Nephron (organoid): Measurements from ENCODE around the gene DNAI4.
"Not testable (repeated sequence)": the region's sequence is repeated elsewhere in the genome, so short reads cannot be mapped to it uniquely, and the experiment has no call there.

Experiments used
- H3K27ac Mint-ChIP-seq, 3 experiments: 2 replicates each; pipeline ENCODE4 v1.8.0; 2020; ENCODE audit warnings: mixed read lengths in 3 of 3, mild to moderate bottlenecking in 2 of 3, moderate library complexity in 1 of 3
- H3K27me3 Mint-ChIP-seq: 2 replicates; pipeline ENCODE4 v1.8.0; 2021; ENCODE audit warnings: low read depth, mild to moderate bottlenecking, moderate library complexity, mixed read lengths
- H3K36me3 Mint-ChIP-seq: 2 replicates; pipeline ENCODE4 v1.8.0; 2020; ENCODE audit warnings: low read depth, mixed read lengths
- H3K4me1 Mint-ChIP-seq: 2 replicates; pipeline ENCODE4 v1.8.0; 2020; ENCODE audit warnings: mixed read lengths
- H3K4me3 Mint-ChIP-seq, 3 experiments: 2 replicates each; pipeline ENCODE4 v1.8.0; 2020; ENCODE audit warnings: mild to moderate bottlenecking in 3 of 3, mixed read lengths in 3 of 3, moderate library complexity in 2 of 3
- H3K9me3 Mint-ChIP-seq: 2 replicates; pipeline ENCODE4 v1.8.0; 2020; ENCODE audit warnings: mixed read lengths
- TF ChIP-seq, protein P1 (sequence below), 3 experiments: fragments of 200-600 bp; sonication (generic); IDR thresholded peaks; one replicate each; pipeline ENCODE4 v1.5.0; 2021; ENCODE audit warnings: antibody characterized with exemption in 3 of 3; ENCODE audit not compliant: unreplicated experiment in 3 of 3

The DNAI4 gene

DNA sequence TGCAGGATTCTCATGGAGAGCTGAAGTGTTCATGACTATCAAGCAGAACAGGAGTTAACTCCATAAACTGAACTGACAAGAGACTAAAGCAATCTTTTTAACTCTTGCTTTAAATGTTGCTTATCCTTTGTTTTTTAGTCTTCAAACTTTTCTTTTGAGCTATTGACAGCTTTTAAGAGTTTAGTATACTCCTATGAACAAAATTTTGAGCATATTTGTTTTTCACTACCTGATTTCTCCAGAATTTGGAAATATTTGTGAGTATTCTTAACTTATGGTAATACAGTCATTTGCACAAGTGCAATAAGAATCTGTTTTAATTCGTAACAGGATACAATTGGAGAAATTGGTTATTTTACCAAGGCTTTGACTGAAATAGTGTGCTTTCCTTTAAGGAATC is 7.2 kb downstream of the DNAI4 start:
- TF ChIP-seq, protein P1, sequence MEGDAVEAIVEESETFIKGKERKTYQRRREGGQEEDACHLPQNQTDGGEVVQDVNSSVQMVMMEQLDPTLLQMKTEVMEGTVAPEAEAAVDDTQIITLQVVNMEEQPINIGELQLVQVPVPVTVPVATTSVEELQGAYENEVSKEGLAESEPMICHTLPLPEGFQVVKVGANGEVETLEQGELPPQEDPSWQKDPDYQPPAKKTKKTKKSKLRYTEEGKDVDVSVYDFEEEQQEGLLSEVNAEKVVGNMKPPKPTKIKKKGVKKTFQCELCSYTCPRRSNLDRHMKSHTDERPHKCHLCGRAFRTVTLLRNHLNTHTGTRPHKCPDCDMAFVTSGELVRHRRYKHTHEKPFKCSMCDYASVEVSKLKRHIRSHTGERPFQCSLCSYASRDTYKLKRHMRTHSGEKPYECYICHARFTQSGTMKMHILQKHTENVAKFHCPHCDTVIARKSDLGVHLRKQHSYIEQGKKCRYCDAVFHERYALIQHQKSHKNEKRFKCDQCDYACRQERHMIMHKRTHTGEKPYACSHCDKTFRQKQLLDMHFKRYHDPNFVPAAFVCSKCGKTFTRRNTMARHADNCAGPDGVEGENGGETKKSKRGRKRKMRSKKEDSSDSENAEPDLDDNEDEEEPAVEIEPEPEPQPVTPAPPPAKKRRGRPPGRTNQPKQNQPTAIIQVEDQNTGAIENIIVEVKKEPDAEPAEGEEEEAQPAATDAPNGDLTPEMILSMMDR (IDR thresholded peaks at IDR 0.05; ENCODE audit: unreplicated experiment in 3 of 3), result no peak
- H3K27me3 Mint-ChIP-seq, result no peaks in the 10 kb centered on the region
- H3K9me3 Mint-ChIP-seq, result peaks cover 9% of the 10 kb centered on the region
- H3K36me3 Mint-ChIP-seq, result peaks cover 25% of the 10 kb centered on the region
- peaks cover 5% of the 10 kb centered on the region for H3K4me1 Mint-ChIP-seq
- H3K4me3 Mint-ChIP-seq, result no peak overlapping the region
- no peak overlapping the region for H3K27ac Mint-ChIP-seq

DNA sequence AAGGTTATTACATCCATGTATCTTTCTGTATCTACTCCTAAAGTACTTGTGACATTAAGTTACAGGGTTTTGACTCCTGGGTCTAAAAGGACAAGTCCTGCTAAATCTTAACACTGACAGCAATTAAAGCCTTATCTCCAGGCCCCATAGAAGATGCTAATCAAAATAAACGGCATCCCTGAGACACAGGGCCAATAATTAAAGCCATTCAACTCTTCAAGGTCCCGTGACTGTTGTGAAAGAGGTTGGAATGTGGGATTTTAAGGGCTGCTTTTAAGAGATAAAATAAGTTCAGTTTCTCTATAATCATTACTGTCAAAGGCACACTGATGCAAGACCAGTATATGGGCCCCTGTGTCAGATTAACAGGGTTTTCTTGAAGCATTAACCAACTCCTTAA is 8.3 kb downstream of the DNAI4 start:
- no peaks in the 10 kb centered on the region for H3K27me3 Mint-ChIP-seq
- H3K4me1 Mint-ChIP-seq, result no peaks in the 10 kb centered on the region
- H3K9me3 Mint-ChIP-seq, result peaks cover 9% of the 10 kb centered on the region
- peaks cover 25% of the 10 kb centered on the region for H3K36me3 Mint-ChIP-seq
- no peak overlapping the region for H3K4me3 Mint-ChIP-seq
- no peak overlapping the region for H3K27ac Mint-ChIP-seq
- TF ChIP-seq, protein P1 (IDR thresholded peaks at IDR 0.05; ENCODE audit: unreplicated experiment in 3 of 3), result no peak

DNA sequence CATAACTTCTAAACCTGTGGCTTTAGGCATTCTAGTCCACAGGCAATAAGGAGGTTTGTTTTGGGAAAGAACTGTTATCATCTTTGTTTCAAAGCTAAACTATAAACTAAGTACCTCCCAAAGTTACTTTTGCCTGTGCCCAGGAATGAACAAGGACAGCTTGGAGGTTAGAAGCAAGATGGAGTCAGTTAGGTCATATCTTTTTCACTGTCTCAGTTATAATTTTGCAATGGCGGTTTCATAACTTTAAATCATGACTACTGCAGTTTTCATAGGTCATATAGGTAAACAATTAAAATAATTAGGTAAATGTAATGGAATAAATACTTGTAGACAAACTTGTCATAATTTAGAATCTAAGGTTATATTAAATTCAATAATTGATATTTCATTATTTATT is 9.5 kb downstream of the DNAI4 start:
- peaks cover 22% of the 10 kb centered on the region for H3K36me3 Mint-ChIP-seq
- H3K4me3 Mint-ChIP-seq, H3K4me1 Mint-ChIP-seq, H3K27me3 Mint-ChIP-seq, H3K9me3 Mint-ChIP-seq, H3K27ac Mint-ChIP-seq: not testable (repeated sequence)

DNA sequence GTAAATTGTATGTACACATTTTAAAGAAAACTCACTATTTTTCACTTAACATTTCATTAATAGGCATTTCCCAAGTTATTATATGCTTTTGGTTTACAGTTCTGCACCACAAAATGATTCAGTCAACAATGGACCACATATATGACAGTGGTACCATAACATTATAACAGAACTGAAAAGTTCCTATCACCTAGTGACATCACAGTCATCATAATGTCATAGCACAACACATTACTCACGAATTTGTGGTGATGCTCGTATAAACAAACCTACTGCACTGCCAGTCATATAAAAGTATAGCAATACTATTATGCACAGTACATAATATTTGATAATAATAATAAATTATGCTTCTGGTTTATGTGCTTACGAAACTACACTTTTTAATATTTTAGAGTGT is 30.9 kb downstream of the DNAI4 start:
- no peaks in the 10 kb centered on the region for H3K9me3 Mint-ChIP-seq
- H3K4me3 Mint-ChIP-seq, result no peak overlapping the region
- H3K36me3 Mint-ChIP-seq, result peaks cover 9% of the 10 kb centered on the region
- no peak overlapping the region for H3K27ac Mint-ChIP-seq
- H3K27me3 Mint-ChIP-seq, result no peaks in the 10 kb centered on the region
- no peaks in the 10 kb centered on the region for H3K4me1 Mint-ChIP-seq
- TF ChIP-seq, protein P1 (IDR thresholded peaks at IDR 0.05; ENCODE audit: unreplicated experiment in 3 of 3), result no peak

DNA sequence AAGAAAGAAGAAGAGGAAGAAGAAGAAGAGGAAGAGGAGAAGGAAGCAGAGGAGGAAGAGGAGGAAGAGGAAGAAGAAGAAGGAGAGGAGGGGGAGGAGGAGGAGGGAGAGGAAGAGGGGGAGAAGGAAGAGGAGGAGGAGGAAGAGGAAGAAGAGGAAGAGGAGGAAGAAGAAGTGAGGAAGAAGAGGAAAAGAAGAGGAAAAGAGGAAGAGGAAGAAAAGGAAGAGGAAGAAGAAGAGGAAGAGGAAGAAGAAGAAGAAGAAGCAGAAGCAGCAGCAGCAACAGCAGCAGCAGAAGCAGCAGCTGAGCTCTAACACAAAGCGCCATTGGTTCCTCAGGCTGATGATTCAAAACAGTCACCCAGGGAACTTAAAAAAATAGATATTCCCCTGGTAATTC is 34.0 kb downstream of the DNAI4 start:
- Mint-ChIP-seq H3K9me3 (no peaks in the 10 kb centered on the region), H3K4me3 (no peak overlapping the region), H3K27me3 (no peaks in the 10 kb centered on the region), H3K27ac (no peak overlapping the region), H3K4me1 (no peaks in the 10 kb centered on the region), H3K36me3 (peaks cover 19% of the 10 kb centered on the region)
- TF ChIP-seq, protein P1 (IDR thresholded peaks at IDR 0.05; ENCODE audit: unreplicated experiment in 3 of 3), result no peak

DNA sequence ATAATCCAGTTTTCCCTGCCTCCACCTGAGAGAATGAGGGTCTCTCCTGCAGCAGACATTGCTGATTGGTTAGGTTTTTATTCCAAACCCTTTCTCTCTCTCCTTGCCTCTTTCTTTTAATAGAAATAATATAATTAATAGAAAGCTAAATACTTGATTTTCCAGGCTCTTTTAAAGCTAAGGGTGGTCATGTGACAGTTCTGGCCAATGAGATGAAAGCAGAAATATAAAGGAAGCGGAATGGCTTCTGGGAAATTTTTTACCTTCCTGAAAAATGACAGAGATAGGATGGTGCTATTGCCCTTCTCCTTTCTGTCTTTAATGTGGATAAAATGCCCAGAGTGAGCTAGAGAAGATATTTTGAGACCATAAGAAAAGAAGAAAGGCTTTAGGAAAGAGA is 35.6 kb downstream of the DNAI4 start:
- Mint-ChIP-seq H3K9me3 (no peaks in the 10 kb centered on the region), H3K27me3 (no peaks in the 10 kb centered on the region), H3K4me3 (no peak overlapping the region), H3K27ac (no peak overlapping the region), H3K36me3 (peaks cover 21% of the 10 kb centered on the region), H3K4me1 (no peaks in the 10 kb centered on the region)
- TF ChIP-seq, protein P1 (IDR thresholded peaks at IDR 0.05; ENCODE audit: unreplicated experiment in 3 of 3), result no peak
